Thoracic aorta (tissue), 2 donors: ENCODE measurements around the gene SPAG17. TPM values are rescaled to one million over a fixed set of nuclear protein-coding genes. Genes with fewer than 3 reads are reported as not detected.

Experiments
- ATAC-seq: fragments of 150-250 bp; one replicate; pipeline ENCODE4 v1.8.0; 2017; ENCODE audit warnings: low read depth; ENCODE audit not compliant: insufficient number of reproducible peaks, low FRiP score
- DNase-seq: peaks from one replicate; pipeline ENCODE4 v3.0.0-alpha.2; 2020; ENCODE audit warnings: low spot score
- H3K27ac ChIP-seq, 2 donors: fragments of 200-600 bp; sonication (generic); 1 replicate in 1 of 2; 2 replicates in 1 of 2; pipeline ENCODE4 v1.5.1; 2016; ENCODE audit warnings: mild to moderate bottlenecking in 2 of 2, moderate library complexity in 2 of 2
- H3K27me3 ChIP-seq: fragments of 200-600 bp; sonication (generic); replicated peaks from 2 replicates; pipeline ENCODE4 v1.6.0; 2016; ENCODE audit warnings: mild to moderate bottlenecking; ENCODE audit not compliant: insufficient read depth
- H3K36me3 ChIP-seq: fragments of 200-600 bp; sonication (generic); one replicate; pipeline ENCODE4 v1.5.1; 2016
- H3K4me1 ChIP-seq, 2 donors: fragments of 200-600 bp; sonication (generic); 1 replicate in 1 of 2; 2 replicates in 1 of 2; pipeline versions ENCODE4 v1.5.1 to v1.6.0; 2016; ENCODE audit warnings: low read depth in 2 of 2, mild to moderate bottlenecking in 1 of 2; ENCODE audit not compliant: control insufficient read depth in 1 of 2
- H3K4me3 ChIP-seq: fragments of 200-600 bp; sonication (generic); 2 replicates; pipeline ENCODE4 v1.5.1; 2016; ENCODE audit warnings: mild to moderate bottlenecking
- H3K9me3 ChIP-seq: fragments of 200-600 bp; sonication (generic); 2 replicates; pipeline ENCODE4 v1.5.1; 2016
- CTCF ChIP-seq: fragments of 200-600 bp; sonication (generic); IDR thresholded peaks from one replicate; pipeline ENCODE4 v1.5.1; 2019; ENCODE audit warnings: antibody characterized with exemption
- total RNA-seq, 2 donors: library from RNA; depleted of rRNA; stranded (reverse); fragments of >200 nt; gene quantifications; one replicate each; pipeline versions ENCODE4 v1.1.0 to v1.2.3, GENCODE V29; 2016

Gene SPAG17
- total RNA-seq, 2 donors from 2014 or later: not detected

DNA sequence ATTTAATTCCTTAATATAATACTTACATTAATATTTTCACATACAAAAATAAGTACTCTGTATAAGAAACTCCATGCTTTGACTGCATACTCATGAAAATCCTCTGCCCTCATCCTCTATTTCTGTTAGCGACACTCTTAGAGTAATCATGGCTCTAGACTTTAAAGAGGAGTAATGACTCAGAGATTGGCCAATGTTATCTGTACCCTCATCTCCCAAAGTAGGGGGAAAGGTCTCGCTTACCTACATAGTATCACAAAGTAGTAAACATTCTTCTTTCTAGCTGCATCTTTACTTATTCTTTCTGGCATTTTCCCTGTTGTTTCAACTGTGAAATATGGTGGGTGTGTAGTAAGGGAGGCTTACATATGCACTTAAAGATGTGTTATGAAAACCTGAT, 29.8 kb upstream of the SPAG17 start:
- ATAC-seq: no peak
- Histone ChIP-seq H3K27ac (no peak overlapping the region), H3K4me1 (no peaks in the 10 kb centered on the region), H3K4me3 (no peak overlapping the region), H3K9me3 (no peaks in the 10 kb centered on the region), H3K36me3 (no peaks in the 10 kb centered on the region), H3K27me3 (no peaks in the 10 kb centered on the region)
- no peak for DNase-seq
- TF ChIP-seq CTCF: no peak

DNA sequence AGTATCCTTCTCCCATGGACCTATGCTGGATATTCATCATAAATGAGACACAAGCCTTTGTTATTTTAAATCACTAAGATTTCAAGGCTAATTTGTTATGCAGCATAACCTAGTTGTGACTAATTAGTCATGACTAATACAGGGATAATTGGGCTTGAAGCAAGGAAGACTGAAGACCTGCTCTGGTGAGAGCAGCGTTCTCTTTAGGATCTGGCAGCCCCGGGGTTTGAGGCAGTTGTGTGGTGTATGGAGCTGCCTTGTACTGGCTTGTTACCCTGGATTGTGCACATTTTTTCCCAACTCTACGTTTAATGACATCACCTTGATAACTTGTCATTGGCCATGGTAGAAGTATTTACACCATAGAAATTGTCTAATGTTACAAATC, 25.7 kb upstream of the SPAG17 start:
- Histone ChIP-seq H3K27me3 (no peaks in the 10 kb centered on the region), H3K36me3 (no peaks in the 10 kb centered on the region), H3K4me1 (no peaks in the 10 kb centered on the region), H3K9me3 (no peaks in the 10 kb centered on the region), H3K4me3 (no peak overlapping the region), H3K27ac (no peak overlapping the region)
- no peak for ATAC-seq
- TF ChIP-seq CTCF: no peak
- no peak for DNase-seq

DNA sequence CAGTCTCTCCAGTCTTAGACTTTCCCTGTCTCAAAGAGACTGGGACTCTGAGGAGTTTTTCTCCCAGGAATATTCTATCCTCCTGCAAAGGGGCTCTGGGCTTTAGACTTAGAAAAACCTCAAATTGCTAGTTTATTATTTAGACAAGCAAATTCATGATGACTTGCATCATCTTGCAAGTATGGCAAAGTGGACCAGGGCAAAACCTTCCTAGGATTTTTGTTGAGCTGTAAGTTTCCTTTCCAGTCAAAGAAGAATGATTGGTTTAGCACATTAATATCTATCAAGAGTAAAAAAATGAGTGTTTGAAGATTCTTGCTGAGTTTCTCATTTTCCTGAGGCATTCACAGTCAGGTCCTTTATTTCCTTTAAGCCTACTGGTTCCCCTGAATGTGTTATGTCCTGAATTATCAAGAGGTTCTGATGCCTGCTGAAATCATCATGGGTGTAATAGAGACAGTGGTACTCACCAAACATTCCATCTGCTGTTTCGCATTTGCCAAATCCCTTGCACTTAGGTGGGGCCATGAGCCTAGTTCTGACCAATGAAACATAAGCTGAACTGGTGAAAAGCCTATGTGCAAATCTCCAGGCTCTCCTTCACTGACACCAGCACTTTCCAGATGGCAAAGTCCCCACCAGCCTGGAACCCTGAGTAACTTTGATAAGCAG, 25.2 kb upstream of the SPAG17 start:
- Histone ChIP-seq H3K27me3 (no peaks in the 10 kb centered on the region), H3K9me3 (no peaks in the 10 kb centered on the region), H3K4me3 (no peak overlapping the region), H3K36me3 (no peaks in the 10 kb centered on the region), H3K4me1 (no peaks in the 10 kb centered on the region), H3K27ac (no peak overlapping the region)
- ATAC-seq (no peak), DNase-seq (no peak)
- no peak for TF ChIP-seq CTCF

GRCh38 chr1:118209648-118210047, 24.6 kb upstream of the SPAG17 start:
- DNase-seq: no peak
- ATAC-seq: no peak
- no peak for TF ChIP-seq CTCF

DNA sequence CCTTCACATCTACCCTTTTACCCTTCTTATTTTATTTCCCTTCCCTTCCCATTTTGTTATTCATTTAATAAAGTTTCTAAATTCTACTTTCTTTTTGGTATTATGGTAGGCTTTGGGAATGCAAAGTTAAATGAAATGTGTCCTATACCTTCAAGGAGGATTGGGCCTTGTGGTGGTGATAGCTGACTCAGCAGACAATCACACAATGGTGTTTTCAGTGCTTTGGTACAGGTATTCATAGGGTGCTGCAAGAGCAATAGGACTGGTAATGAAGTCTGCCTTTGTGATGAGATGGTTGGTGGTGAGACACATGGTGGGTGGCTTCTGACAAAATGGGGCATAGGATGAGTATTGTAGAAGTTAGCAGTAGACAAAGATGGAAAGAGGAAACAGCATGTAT, 21.9 kb upstream of the SPAG17 start:
- DNase-seq (no peak), ATAC-seq (no peak)
- Histone ChIP-seq H3K27me3 (no peaks in the 10 kb centered on the region), H3K36me3 (no peaks in the 10 kb centered on the region), H3K4me1 (no peaks in the 10 kb centered on the region), H3K9me3 (no peaks in the 10 kb centered on the region), H3K27ac (no peak overlapping the region), H3K4me3 (no peak overlapping the region)
- no peak for TF ChIP-seq CTCF

More at GRCh38 chr1:118209648-118210047, 24.6 kb upstream of the SPAG17 start:
- Histone ChIP-seq H3K4me3 (no peak overlapping the region), H3K4me1 (no peaks in the 10 kb centered on the region), H3K36me3 (no peaks in the 10 kb centered on the region), H3K27ac (no peak overlapping the region), H3K9me3 (no peaks in the 10 kb centered on the region), H3K27me3 (no peaks in the 10 kb centered on the region)
